UCSD-AML1 (cell line): ENCODE data around the gene BRD3.
A peak's percentile ranks its signal among the peaks of the same experiment; 100 is the strongest.

Experiments
- DNase-seq: peaks from one replicate; lab custom pipeline; 2025; ENCODE audit not compliant: unreplicated experiment; lab: John Stamatoyannopoulos, UW

BRD3 gene

DNA sequence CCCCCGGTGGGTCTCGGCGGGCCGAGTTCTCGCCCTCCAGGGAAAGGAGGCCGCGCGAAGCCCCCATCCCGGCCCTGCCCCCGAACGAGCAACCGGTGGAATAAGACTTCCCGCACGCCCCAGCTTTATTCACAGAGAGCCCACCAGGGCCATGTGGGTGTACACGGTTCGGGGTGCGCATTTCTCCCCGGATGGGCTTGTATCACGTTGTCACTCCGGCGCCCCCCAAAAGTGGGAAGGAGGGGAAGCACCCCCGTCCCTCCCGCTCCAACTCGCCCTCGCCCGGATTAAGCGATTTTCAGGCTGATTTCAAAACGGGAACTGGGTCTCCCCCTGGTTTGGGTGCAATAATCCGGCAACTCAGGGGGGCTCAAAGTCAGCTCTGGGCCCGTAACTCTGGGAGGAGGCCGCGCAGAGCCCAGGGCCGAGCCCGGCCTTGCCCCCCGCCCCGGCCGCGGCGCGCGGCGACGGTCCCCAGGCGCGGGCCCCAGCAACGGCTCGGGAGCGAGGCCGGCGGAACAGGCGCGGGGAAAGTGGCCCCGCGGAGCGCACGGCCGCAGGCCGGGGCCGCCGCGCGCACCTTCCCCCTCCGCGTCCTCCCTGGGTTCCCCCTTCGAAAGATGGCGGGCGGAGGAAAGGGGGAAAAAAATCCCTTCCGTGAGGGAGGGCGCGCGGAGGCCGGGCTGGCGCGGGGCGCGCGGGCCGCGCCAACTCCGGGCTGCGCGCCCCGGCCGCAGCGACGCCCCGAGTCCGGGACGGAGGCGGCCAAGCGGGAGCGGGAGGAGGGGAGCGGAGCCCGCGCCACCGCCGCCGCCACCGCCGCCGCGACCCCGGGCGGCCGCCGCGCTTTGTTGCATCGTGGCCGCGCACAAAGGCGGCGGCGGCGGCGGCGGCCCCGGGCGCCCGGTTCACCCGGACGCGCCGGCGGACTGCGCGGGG, 644 bp downstream of the BRD3 start:
- no peak for DNase-seq

DNA sequence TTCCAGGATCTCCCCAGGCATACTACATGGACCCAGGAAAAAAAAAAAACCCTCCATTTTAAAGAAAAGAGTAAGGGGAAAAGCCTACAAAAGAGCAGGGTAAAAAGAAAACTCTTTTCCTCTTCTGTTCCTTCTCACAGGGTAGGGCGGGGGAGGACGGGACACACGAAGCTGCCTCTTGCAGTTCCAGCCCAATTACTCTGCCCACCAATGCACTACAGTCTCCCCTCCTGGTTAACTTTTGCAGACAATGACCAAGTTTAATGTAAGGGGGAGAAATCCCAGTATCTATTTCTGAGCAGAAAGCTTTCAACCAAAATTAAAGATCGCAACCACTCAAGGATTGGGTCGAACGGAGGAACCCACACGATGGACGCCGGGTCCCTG, 1.3 kb downstream of the BRD3 start:
- DNase-seq = no peak

DNA sequence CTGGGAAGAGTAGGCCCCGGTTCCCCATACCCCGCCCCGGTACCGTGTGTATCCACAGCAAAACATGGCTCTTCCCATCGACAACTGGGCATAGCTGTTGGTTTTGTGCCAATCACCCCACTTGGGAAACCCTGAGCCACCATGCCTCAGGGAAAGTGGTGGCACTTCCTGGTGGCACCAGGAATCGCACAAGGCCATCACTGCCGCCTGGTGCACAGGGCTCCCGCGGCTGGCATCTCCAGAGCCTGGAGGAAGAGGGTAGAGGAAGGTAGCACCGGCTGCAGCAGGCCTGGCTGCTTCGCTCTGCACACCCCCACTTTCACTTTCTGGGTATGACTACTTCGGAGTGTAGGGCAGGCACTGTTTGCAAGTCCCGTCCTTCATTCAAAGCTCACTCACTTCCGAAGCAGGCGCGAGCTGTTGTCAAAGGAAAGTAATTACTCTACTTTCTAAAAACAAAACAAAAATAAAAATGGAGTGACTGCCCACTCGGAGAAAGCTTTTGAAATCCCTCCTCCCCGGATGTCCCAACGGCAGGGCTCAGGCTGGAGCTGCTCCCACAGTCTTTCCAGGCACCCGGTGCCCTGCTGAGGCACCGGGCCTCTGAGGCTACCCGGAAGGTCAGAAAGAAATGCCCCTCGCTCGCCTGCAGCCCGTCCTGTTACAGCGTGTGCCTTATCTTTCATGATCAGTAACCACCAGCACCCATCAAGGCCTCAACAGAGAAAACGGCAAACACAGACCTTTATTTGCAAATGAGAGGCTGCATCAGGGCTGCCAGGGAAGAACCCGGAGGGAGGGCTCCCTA, 2.0 kb downstream of the BRD3 start:
- peak; percentile 60 for DNase-seq

DNA sequence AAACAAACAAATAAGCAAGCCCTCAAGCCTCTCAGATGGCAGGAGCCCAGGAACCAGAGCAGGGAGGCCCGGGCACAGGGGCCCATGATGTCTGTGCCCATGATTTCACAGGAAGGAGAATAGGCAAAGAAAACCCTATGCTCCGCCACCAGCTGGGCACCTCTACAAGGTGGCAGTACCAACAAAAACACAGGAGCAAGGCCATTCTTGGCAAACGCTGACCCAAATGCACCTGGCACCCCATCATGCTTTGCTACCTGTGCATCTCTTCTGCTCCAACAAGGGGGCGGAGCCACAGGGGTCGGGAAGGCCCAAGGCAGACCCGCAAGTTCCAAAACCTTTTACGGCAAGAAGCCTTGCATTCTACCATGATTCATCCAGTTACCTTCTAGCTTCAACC, 3.1 kb downstream of the BRD3 start:
- DNase-seq = no peak

DNA sequence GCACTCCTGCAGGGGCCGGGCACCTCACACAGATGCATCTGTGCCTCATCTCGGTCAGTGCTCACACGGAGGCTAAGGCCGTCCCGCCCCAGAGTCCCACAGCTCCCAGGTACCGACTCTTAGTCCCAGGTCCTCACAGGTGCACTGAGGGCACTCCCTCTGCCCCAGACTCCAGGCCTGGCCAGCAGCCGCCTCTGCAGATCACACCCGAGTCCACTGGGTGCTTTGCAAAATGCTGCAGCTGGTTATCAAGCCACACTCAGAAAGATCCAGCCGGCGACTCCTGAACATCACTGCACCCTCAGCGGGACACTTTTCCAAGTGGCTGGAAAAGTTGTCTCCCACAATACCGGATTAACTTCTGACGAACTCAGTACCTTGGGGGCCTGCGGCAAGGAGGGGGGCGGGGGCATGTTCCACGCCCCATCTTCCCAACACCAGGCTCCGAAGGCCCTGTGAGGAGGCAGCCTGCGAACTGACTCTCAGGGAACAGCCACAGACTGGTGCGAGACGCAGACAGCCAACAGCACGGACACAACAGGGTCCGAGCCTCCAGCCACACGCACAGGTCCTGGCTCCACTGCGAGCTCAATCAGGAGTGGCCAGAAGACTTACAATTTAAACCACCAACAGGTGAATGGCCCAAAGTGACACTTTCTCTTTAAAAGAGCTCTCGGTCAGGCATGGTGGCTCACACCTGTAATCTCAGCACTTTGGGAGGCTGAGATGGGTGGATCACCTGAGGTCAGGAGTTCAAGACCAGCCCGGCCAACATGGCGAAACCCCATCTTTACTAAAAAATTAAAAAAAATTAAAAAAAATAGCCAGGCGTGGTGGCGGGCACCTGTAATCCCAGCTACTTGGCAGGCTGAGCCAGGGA, 4.0 kb downstream of the BRD3 start:
- no peak for DNase-seq

DNA sequence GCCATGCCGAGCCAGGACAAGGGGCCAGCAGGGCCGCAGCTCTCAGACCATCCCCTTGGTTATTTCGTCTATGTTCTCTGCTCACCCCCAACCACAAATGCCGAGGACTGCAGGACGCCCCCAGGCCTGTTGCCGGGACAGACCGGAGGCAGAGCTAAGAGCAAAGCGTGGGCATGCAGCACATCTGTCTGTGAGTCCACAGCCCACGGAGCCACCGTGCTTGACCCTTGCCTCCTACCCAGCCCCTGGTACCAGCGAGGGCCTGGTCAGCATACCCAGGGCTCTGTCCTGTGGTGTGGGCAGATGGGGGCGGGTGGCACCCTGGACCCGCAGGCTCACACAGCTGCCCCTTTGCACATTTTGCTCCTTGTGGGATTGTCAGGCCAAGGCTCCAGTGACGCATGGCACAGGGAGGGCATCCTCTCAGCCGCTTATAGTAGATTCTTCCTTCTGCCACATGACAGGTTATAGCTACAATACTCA, 4.7 kb downstream of the BRD3 start:
- no peak for DNase-seq

DNA sequence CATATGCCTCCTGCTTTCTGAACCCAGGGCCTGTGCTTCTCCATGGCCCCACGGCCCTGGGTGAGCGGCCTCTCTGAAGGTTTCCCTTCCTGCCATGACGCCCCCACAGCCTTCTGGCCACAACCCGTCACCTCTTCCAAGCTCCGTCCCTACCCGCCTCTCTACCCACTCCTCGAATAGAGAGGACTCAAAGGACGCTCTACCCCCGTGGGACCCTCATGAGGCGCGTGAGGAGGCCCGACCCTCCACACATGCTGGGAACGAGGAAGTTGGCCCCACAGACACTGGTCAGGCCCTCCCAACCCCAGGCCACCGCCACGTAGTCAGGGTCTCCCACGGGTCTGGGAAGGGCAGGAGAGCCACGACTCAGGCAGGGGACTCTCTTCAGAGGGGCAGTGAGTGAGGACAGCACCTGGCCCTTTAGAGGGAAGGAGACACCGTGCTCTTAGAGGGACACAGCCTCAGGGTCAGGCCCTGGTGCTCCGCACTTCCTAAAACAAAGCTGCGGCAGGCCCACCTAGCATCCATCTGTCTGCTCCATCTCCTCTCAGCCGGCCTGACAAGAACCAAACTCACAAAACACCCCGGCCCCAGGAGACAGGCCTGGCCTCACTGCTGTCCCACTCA, 5.3 kb downstream of the BRD3 start:
- DNase-seq = no peak

DNA sequence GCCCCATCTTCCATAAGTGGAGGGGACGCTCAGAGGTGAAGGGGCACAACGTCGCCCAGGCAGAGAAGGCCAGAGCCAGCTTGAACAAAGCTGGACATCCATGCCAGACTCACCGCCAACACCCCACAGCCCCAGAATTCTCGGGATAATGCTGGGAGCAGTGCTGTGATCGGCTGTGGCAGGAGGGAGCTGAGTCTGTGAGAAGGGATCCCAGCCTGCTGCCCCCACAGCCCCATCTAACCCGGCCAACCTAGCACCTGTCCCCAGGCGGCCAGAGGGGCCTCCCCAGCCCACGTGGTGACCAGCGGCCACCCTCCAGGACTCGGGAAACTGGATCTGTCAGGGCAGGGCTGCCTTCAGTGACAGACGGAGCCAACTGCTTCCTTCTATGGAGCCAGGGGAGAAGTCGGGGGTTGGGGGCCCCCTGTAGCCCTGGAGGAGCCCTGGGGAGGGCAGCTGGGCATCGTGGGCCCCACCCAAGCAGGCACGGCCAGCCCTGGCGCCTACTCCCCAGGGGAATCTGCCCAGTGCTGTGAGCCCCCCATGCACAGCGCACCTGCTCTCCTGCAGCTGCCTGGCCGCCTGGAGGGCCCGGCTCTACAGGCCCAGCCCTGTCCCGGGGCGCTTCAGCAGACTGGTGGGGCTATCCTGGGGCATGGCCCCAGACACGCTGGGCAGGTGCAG, 6.0 kb downstream of the BRD3 start:
- no peak for DNase-seq

DNA sequence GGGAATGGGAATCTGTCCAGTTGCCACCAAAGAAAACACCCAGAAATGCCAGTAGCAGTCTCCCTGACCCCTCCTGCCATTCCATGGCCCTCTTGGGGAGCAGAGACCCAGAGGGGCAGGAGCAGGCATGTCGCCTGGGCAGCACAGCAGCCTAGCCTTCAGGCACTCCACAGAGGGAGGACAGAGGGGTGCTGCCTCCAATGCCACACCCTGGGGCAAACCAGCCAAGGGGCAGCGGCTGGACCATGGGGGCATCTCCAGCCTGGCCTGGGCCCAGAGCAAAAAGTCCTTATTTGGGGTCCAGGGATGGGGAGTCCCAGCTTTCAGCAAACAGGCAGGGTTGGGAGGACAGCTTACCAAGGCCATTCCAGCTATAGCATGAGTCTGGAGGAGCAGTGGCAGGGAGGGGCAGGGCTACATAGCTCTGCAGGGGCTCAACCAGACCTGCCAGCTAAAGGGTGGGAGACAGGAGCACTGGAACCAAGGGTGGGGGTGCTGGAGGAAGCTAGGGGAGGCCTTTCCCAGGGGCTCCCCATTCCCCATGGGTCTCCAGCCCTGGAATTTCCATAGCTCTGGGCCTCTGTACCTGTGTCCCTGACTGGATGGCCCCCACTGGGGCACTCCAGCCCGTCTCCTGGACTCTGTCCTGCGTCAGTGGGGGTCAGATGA, 6.7 kb downstream of the BRD3 start:
- DNase-seq = no peak

DNA sequence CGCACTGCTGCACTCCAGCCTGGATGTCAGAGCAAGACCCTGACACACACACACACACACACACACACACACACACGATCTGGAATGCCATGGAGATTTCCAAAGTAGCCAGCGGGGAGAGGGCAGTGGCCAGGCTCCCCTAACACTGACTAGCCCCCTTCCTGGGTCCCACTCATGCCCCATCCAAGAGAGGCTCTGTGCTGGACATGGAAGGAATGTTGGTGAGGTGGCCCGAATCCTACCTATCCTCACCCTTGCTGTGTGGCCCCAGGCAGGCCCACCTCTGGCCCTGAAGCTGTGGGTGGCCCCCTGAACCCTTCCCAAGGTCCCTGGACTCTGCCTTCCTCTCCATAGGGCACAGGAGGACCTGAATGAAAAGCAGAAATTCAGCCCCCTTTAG, 7.3 kb downstream of the BRD3 start:
- DNase-seq = no peak

DNA sequence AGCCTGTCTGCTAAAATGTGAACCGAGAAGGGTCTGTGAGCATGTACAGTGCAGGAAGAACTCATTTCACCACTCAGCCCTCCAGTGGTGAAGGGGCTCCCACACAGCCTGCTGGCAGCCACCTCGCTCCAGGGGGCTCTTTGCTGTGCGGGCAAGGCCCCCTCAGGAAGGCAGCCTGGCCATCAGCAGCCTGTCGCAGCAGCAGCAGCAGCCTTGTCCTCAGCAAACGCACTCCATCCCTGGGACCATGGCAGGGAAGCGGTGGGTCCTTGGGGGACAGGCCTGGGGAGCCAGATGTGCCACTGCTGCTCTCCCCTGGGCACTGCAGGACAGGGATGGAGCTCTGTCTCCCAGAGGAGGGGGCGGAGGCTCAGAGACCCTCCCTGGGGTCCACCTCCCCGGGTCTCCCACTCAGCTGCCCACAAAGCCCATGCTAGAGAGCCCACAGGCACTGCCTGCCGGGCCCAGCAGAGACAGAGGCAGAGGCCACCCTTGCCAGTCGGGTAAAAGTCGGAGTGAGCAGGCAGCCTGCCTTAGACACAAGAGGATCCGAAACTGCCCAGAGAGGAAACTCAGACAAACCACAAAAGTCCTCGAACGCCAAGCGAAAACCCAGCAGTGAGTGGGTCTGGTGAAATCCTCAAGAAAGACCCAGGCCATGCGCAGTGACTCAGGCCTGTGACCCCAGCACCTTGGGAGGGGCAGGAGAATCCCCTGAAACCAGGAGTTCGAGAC, 8.0 kb downstream of the BRD3 start:
- peak; percentile 53 for DNase-seq

DNA sequence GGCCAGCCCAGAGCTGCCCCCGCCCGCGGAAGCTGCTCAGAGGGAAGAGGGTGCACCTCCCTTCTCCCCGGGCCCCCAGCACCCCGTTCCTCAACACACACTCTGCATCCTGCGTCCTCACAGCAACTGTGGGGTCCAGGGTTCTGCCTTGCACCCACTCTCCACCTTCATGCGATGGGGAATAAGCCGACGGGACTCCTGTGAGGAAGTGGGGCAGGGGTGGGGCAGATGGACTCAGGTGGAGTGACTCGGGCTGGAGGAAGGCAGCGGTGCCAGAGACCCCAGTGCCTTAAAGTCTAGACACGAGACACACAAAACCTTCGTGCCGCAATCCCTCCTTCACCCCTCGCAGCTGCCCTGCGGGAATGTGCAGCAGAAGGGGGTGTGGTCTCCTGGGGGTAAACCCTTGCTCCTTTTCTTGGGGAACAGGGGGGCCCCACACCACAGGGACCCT, 8.6 kb downstream of the BRD3 start:
- DNase-seq = no peak

DNA sequence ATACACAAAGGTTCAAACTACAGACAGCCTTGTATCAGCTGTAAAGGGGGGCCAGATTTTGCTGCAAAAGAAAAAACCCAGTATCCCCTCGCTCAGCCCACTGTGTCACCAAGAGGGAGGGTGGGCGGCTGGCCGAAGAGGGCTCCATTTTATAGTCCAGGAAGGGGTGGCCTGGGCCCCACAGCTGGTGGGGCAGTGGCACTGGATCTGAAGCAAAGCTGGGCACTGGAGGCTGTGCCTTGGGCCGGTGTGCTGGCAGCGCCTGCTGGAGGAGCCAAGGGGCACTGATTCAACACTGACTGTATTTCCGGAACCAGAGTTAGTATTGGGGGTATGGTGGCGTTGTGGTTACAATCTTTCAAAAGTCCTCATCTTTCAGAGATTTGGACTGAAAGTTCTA, 9.1 kb downstream of the BRD3 start:
- no peak for DNase-seq

DNA sequence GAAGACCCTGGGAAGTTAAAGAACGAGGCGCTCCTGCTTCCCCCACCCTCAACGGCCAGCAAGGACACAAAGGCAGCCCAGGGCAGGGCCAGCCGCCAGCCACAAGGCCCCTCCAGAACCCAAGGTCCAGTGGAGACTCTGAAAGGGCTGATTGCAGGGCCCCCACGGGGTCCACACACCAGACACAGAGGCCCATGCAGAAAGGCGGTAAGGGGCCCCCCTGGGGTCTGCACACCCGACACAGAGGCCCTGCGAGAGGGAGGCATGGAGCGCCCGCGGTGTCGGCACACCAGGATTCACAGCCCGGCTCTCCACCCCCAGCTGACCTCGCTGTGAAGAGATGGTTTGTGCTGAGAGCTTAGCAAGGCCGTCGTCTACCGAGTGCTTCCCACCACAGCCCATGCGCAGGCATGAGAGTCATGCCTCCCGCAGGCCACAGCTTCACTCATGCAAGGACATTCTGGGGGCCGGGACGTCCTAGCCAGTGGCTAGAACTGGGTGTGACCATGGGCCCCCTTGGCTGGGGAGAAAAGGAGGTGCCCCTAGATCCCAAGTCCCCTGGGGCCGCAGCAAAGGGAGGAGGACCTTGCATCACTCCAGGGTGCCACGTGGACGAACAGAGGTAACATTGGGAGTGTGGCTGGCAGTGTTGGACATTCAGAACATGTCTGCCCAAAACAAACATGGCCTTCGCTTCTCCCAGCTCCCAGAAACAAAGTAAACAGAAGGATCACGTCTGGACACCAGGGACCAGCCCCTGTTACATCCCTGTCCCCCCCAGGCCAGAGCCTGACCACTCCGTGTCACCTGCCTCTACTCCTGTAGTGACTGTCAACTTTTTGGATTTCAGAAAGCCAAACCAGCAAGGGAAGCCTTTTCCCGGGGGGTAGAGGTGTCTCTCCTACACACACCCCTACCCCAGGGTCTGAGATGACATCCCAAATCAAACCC, 9.8 kb downstream of the BRD3 start:
- no peak for DNase-seq

DNA sequence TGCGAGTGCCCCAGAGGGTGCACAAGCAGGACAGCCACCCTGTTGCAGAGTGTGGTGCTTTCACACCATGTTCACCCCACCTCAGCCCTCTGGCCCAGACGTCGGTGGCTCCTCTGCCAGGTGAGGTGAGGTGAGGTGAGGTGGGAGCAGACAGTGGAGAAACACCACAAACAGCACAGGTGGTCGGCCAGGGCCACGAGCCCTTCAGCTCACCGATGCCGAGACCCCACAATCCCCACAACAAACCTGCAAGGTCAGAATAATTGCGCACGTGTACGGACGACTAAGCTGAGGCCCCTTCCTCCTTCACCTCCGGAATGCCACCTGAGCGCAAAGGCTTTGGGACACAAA, 10.5 kb downstream of the BRD3 start:
- no peak for DNase-seq

DNA sequence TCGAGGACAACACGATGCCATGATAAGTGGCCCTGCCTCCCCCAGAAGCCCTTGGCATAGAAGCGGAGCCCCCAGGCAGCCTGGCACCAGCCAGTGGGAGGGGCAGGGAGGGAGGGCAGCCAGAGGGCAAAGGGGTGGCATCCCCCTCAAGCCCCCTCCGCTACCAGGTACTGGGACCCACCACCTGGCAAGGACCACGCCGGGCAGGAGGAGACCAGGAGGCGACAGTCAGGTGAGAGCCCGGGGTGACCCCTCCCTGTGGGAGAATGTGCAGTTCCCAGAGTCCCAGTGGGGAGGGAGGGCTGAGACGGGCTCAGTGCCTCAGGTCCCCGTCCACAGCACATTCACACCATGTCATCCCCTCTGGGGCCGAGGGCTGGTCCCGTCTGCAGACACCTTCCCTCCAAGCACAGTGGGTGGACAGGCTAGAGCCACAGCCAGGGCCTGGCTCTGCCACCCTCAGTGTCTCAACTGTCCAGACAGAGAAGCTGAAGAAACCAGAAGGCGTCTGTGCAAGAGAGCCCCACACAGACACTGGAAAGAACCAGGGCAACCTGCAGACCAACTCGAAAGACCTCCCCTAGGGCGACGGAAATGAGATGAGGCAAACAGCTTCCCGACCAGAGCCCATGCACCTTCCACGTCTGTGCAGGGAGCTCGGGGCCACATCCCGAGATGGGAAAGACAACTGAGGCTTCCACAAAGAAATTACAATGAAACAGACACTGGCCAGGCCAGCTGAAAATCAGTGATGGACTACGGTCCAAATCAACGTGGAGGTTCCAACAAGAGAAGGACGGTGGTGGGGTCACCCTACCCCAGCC, 11.1 kb downstream of the BRD3 start:
- no peak for DNase-seq

DNA sequence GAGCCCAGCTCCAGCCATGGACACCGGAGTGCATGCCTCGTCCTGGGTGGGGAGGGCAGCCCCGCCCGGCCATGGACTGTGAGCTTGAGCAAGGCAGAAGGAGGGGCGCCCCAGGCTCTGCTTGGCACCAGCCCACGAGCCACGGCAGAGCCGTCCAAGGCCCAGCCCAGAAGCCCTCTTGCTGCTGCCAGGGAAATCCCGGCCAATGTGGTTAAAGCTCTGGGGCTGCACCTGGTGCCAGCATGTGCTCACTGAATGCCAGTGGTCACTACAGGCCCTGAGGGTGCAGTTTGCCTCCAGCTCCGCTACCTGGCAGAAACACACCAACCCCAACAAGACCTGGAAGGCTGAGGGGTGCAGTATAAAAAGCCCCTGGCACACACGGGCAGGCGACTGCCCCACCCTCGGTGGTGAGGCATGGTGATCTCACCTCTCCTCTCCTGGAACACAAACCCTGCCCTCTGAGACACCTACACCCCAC, 11.8 kb downstream of the BRD3 start:
- DNase-seq = no peak
